Heart left ventricle (tissue), 16 donors: ENCODE results near the gene HUS1B. TPM values are rescaled to one million over a fixed set of nuclear protein-coding genes. Genes with fewer than 3 reads are reported as not detected.

Experiments used
- ATAC-seq, 4 donors: fragments of 200-7000 bp; cut with Tn5 transposase; one replicate each; pipeline ENCODE4 v1.9.1; 2020 to 2022; ENCODE audit warnings: moderate library complexity in 4 of 4, mild to moderate bottlenecking in 3 of 4, moderate number of reproducible peaks in 1 of 4
- DNase-seq, 5 donors: peaks; one replicate each; pipeline ENCODE4 v3.0.0-alpha.2; 2020
- H3K27ac ChIP-seq, 12 donors: fragments of 200-600 bp; sonication (generic) in 4 of 12; one replicate each; pipeline versions ENCODE4 v1.5.0 to v1.8.0; 2016 to 2022; ENCODE audit warnings: mild to moderate bottlenecking in 2 of 12
- H3K27me3 ChIP-seq, 9 donors: fragments of 200-600 bp; sonication (generic) in 2 of 9; one replicate each; pipeline versions ENCODE4 v1.5.1 to v1.8.0; 2016 to 2022; ENCODE audit warnings: mild to moderate bottlenecking in 3 of 9
- H3K36me3 ChIP-seq, 9 donors: fragments of 200-600 bp; sonication (generic) in 2 of 9; one replicate each; pipeline versions ENCODE4 v1.5.0 to v1.8.0; 2018 to 2022; ENCODE audit warnings: mild to moderate bottlenecking in 2 of 9
- H3K4me1 ChIP-seq, 12 donors: fragments of 200-600 bp; sonication (generic) in 4 of 12; one replicate each; pipeline versions ENCODE4 v1.5.0 to v1.8.0; 2016 to 2022; ENCODE audit warnings: mild to moderate bottlenecking in 3 of 12
- H3K4me3 ChIP-seq, 12 donors: fragments of 200-600 bp; sonication (generic) in 4 of 12; one replicate each; pipeline versions ENCODE4 v1.5.0 to v1.8.0; 2017 to 2022; ENCODE audit warnings: mild to moderate bottlenecking in 9 of 12, moderate library complexity in 4 of 12
- H3K9me3 ChIP-seq, 12 donors: fragments of 200-600 bp; sonication (generic) in 4 of 12; one replicate each; pipeline versions ENCODE4 v1.5.0 to v1.8.0; 2016 to 2022; ENCODE audit warnings: mild to moderate bottlenecking in 1 of 12
- POLR2A ChIP-seq, 2 donors: fragments of 450-650 bp; IDR thresholded peaks; one replicate each; pipeline ENCODE4 v1.6.1; 2017; ENCODE audit warnings: antibody characterized with exemption in 2 of 2, mild to moderate bottlenecking in 2 of 2, moderate library complexity in 2 of 2
- WGBS, 4 donors: extraction: QIAGEN DNeasy Blood & Tissue Kit in 2 of 4; methylation state at CpG; one replicate each; pipeline versions ENCODE4 v1.1.5 to v1.1.7; 2013 to 2018; 5-methylcytosine and 5-hydroxymethylcytosine counted together
- intact Hi-C, 10 donors: fragments of 100-400 bp; cut with DNase I; formaldehyde crosslinking; loops; one replicate each; pipeline versions ENCODE4 v1.11.1 to v1.14.2; 2022
- polyA plus RNA-seq, 2 donors: library from polyadenylated mRNA; stranded (reverse); fragments of 200-250 nt; gene quantifications; one replicate each; pipeline ENCODE4 v1.2.3, GENCODE V29; 2013
- total RNA-seq, 9 donors: library from RNA; depleted of rRNA in 2 of 9; stranded (reverse); fragments of >200 nt in 2 of 9; fragmentation: NEBNext Ultra II Directional in 3 of 9; extraction: Animal tissue kit (Norgen Biotek cat#: 25700) in 3 of 9; gene quantifications; one replicate each; pipeline versions ENCODE4 v1.1.0 to v1.2.4, GENCODE V29; 2016 to 2023
- TF ChIP-seq, protein P1 (sequence below), 12 donors: fragments of 200-600 bp; sonication (generic) in 4 of 12; IDR thresholded peaks; one replicate each; pipeline versions ENCODE4 v1.5.0 to v1.8.0; 2018 to 2022; ENCODE audit warnings: antibody characterized with exemption in 12 of 12, mild to moderate bottlenecking in 5 of 12
- donor health status: ischemic (EF 13 %, LVEDD 7.1; RV severe dilation, severe dysfunction).
- donor health status: healthy with polysubstance abuse.
- donor health status: DM: no; HTN: yes; CAD: no.
- donor health status: DM: no; HTN: no; CAD: no.
- donor health status: ischemic (EF 25% LVEDD 6.9; RV normal size, moderate dysfunction).
- donor health status: ischemic (EF 25% LVEDD 5.7; RV mildly dilated, moderate dysfunction).
- donor health status: healthy.
- donor health status: DM: yes; HTN: yes; CAD: no.
- donor health status: ischemic (EF 35%, LVEDD 5.7; RV mildly dilated, moderate dysfunction).
- donor health status: nonischemic (EF 11% LVEDD 7.7; RV severe dilation, severe dysfunction).
- donor health status: DM: yes; HTN: yes; CAD: no.
- donor health status: PGD.
- donor health status: ischemic (EF 29% LVEDD 5.4; RV normal size, mild dysfunction).
- donor health status: nonischemic (EF 23%, LVEDD 6.1; RV moderate dilation, normal function).

Gene HUS1B
- total and polyA plus RNA-seq, 11 donors: 0.19 to 0.80 (median 0.39) TPM; not detected in 6

DNA sequence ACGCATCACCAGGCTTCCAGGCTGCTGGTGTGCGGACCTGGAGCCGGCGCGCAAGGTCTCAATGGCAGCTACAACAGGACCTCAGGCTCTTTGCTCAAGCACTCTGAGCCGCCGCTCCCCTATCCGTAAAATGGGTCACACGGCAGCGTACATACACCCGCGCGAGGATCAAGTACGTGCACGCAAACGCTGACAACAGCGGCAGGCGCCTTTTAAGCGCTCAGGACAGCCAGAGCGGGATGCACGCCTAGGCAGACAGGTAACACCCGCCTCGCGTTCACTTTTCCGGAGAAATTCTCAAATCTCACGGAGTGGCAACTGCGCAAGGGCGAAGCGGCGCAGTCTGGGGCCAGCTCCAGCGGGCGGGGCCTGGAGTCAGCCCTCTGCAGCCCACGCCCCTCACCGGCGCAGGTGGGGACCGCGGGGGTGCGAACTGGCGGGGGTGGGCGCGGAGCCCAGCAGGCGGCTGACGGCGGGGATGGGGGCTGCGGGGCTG lies 35.5 kb upstream of the HUS1B start:
- WGBS, 4 donors: 1 to 4% (median 1%) methylated on average over 10 to 45 of the region's 45 CpGs
- Histone ChIP-seq H3K36me3 (peaks cover 0 to 20% (median 0%) of the 10 kb centered on the region in 9 donors), H3K4me1 (peaks cover 0 to 22% (median 15%) of the 10 kb centered on the region in 12 donors), H3K4me3 (peak overlapping the region; percentile 61 to 100 (median 86)), H3K27me3 (no peaks in the 10 kb centered on the region), H3K9me3 (no peaks in the 10 kb centered on the region), H3K27ac (peak overlapping the region in 11 of 12 donors; percentile 64 to 91 (median 80))
- peak; percentile 25 to 76 (median 71) for ATAC-seq
- DNase-seq: peak in 4 of 5 donors; percentile 18 to 68 (median 39)
- no peak for TF ChIP-seq POLR2A (IDR thresholded peaks at IDR 0.05)
- TF ChIP-seq, protein P1, sequence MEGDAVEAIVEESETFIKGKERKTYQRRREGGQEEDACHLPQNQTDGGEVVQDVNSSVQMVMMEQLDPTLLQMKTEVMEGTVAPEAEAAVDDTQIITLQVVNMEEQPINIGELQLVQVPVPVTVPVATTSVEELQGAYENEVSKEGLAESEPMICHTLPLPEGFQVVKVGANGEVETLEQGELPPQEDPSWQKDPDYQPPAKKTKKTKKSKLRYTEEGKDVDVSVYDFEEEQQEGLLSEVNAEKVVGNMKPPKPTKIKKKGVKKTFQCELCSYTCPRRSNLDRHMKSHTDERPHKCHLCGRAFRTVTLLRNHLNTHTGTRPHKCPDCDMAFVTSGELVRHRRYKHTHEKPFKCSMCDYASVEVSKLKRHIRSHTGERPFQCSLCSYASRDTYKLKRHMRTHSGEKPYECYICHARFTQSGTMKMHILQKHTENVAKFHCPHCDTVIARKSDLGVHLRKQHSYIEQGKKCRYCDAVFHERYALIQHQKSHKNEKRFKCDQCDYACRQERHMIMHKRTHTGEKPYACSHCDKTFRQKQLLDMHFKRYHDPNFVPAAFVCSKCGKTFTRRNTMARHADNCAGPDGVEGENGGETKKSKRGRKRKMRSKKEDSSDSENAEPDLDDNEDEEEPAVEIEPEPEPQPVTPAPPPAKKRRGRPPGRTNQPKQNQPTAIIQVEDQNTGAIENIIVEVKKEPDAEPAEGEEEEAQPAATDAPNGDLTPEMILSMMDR (IDR thresholded peaks at IDR 0.05): no peak
- intact Hi-C loops: loop anchor here in 1 of 10 donors (5.0 kb wide), 1 partner anchor 70 kb away; no protein-coding TSS in a partner anchor

GRCh38 chr6:689223-689622 lies 32.3 kb upstream of the HUS1B start:
- intact Hi-C loops: loop anchor here in 1 of 10 donors (10.0 kb wide), 1 partner anchor 94 kb away; no protein-coding TSS in a partner anchor
- peaks cover 0 to 37% (median 16%) of the 10 kb centered on the region in 12 donors for H3K4me1 ChIP-seq

DNA sequence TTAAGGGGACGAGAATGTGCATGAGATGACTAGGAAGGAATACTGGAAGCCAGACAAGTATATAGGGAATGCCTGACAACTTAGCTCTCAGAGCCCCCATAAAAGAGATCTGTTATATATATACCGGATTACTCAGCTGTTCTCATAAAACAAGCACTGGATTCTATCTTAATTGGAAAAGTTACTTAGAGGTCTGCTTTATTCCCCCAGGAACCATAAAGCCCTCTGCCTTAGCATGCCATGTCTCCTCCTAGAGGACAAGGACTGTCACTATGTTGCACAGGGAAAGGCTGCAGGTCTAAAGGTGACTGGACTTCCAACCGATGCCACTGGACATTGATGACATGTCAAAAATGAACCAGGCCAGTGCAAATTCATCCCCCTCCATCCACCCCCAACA lies 29.6 kb upstream of the HUS1B start:
- intact Hi-C loops: loop anchor here in 1 of 10 donors (10.0 kb wide), 1 partner anchor 92 kb away; no protein-coding TSS in a partner anchor
- Histone ChIP-seq H3K4me3 (no peak overlapping the region), H3K27ac (no peak overlapping the region), H3K27me3 (no peaks in the 10 kb centered on the region), H3K9me3 (no peaks in the 10 kb centered on the region), H3K4me1 (peaks cover 0 to 40% (median 9%) of the 10 kb centered on the region in 12 donors), H3K36me3 (peaks cover 0 to 20% (median 0%) of the 10 kb centered on the region in 9 donors)
- DNase-seq (no peak), ATAC-seq (peak in 3 of 4 donors; percentile 48 to 56 (median 50))
- WGBS, 4 donors: 69 to 76% (median 75%) methylated on average over 3 of the region's 3 CpGs
- TF ChIP-seq, protein P1 (IDR thresholded peaks at IDR 0.05): peak in 6 of 12 donors; percentile 7 to 44 (median 29)
- no peak for TF ChIP-seq POLR2A (IDR thresholded peaks at IDR 0.05)

More at GRCh38 chr6:689223-689622, 32.3 kb upstream of the HUS1B start:
- DNase-seq (no peak), ATAC-seq (no peak)
- Histone ChIP-seq H3K4me3 (no peak overlapping the region), H3K36me3 (peaks cover 0 to 20% (median 0%) of the 10 kb centered on the region in 9 donors), H3K9me3 (no peaks in the 10 kb centered on the region), H3K27ac (no peak overlapping the region), H3K27me3 (no peaks in the 10 kb centered on the region)
- TF ChIP-seq, protein P1 (IDR thresholded peaks at IDR 0.05): no peak
- WGBS, 4 donors: 46 to 68% (median 46%) methylated on average over 2 of the region's 2 CpGs

DNA sequence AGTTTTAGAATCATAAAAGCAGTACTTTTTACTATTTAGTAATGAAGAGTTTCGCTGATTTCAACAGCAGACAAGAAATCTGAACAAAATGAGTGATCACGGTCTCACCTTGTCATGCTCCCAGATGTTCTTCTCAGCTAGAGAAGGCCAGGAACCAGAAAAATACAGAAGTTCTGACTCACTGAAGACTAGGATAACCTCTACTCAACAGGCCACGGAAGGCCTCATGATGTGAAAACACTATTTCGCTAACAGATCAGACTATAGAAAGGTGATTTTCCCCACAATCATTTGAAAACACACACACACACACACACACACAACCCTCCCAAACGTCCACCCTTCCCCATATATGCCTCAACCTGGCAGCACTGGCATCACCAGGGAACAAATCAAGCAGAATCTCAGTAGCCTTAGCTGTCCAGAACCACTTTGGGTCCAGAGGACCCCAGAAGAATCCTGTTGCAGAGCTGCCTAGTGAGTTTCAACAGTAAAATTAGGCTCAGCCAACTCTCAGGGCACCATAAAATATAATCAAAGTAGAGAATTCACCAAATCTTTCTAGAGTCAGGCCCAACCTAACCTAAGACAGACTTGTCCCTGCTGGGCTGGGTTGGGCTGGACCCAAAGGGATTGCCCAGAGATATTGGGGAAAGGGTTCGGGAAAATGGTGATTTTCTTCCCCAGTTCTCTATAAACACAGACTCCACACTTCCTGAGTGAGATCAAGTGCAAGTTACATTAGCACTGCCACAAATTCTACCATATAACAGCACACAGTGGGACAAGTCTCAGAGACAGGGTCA lies 28.1 kb upstream of the HUS1B start:
- no peaks in the 10 kb centered on the region for H3K27me3 ChIP-seq
- peaks cover 0 to 17% (median 0%) of the 10 kb centered on the region in 9 donors for H3K36me3 ChIP-seq
- no peak overlapping the region for H3K27ac ChIP-seq
- TF ChIP-seq, protein P1 (IDR thresholded peaks at IDR 0.05): no peak
- no peak for TF ChIP-seq POLR2A (IDR thresholded peaks at IDR 0.05)
- ATAC-seq (no peak), DNase-seq (no peak)
- WGBS, 4 donors: 90 to 91% (median 90%) methylated on average over 6 of the region's 6 CpGs
- intact Hi-C loops: loop anchor here in 1 of 10 donors (10.0 kb wide), 1 partner anchor 90 kb away; no protein-coding TSS in a partner anchor
- H3K4me3 ChIP-seq: no peak overlapping the region
- peaks cover 0 to 31% (median 6%) of the 10 kb centered on the region in 12 donors for H3K4me1 ChIP-seq
- no peaks in the 10 kb centered on the region for H3K9me3 ChIP-seq
